Measurements from ENCODE around the gene SYTL1. TPM values are rescaled to one million over a fixed set of nuclear protein-coding genes. Genes with fewer than 3 reads are reported as not detected.

Gene SYTL1
- total and polyA plus RNA-seq, 7 donors, result 0.54 to 25.9 (median 2.4) TPM; not detected in 1

DNA sequence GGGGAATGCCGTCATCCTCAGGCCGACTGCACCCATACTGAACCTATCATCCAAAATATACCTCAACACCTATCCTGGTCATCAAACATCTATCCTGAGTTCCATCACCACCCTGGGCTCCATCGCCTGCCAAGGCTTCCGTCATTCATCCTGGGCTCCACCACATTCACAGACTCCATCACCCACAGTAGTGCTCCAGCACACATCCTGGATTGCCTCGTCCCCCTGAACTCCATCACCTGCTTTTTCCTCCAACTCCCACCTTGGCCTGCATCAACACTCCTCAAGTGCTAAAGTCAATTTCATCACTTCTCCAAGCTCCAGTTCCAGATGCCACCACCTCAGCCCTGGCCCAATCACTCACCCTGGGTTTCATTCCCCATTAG is 17.1 kb downstream of the SYTL1 start:
- Histone ChIP-seq H3K27me3 (no peaks in the 10 kb centered on the region), H3K9me3 (no peaks in the 10 kb centered on the region), H3K4me1 (peaks cover 0 to 22% (median 18%) of the 10 kb centered on the region in 4 donors), H3K27ac (no peak overlapping the region), H3K36me3 (peaks cover 24 to 85% (median 58%) of the 10 kb centered on the region in 4 donors), H3K4me3 (no peak overlapping the region)
- intact Hi-C loops (cut with DNase I), result loop anchor here (5.0 kb wide), 2 partner anchors 37 to 57 kb away; partner anchors contain the start of gene TMEM222
- TF ChIP-seq POLR2AphosphoS5 (IDR thresholded peaks at IDR 0.05) (no peak), POLR2A (IDR thresholded peaks at IDR 0.05) (no peak), EP300 (IDR thresholded peaks at IDR 0.05) (no peak)
- TF ChIP-seq, protein P1, sequence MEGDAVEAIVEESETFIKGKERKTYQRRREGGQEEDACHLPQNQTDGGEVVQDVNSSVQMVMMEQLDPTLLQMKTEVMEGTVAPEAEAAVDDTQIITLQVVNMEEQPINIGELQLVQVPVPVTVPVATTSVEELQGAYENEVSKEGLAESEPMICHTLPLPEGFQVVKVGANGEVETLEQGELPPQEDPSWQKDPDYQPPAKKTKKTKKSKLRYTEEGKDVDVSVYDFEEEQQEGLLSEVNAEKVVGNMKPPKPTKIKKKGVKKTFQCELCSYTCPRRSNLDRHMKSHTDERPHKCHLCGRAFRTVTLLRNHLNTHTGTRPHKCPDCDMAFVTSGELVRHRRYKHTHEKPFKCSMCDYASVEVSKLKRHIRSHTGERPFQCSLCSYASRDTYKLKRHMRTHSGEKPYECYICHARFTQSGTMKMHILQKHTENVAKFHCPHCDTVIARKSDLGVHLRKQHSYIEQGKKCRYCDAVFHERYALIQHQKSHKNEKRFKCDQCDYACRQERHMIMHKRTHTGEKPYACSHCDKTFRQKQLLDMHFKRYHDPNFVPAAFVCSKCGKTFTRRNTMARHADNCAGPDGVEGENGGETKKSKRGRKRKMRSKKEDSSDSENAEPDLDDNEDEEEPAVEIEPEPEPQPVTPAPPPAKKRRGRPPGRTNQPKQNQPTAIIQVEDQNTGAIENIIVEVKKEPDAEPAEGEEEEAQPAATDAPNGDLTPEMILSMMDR (IDR thresholded peaks at IDR 0.05), result no peak
- DNase-seq, result no peak
- WGBS, 2 donors, result 97% methylated on average over 5 of the region's 5 CpGs

DNA sequence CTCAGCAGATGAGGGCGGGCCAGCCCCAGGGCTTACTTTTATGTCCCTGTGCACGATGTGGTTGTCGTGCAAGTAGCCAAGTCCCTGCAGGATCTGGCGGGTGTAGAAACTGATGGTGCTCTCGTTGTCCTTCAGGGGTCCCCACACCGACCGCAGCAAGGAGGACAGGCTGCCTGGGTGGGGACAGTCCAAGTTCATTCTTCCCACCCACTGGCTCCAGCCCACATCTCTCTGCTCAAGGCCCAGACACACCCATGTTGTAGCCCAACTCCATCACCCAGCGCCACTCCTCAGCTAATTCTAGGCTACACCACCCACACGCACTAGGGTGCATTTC is 18.0 kb downstream of the SYTL1 start:
- intact Hi-C loops (cut with DNase I), result loop anchor here (5.0 kb wide), 2 partner anchors 37 to 57 kb away; partner anchors contain the start of gene TMEM222
- WGBS, 2 donors, result 62 to 68% methylated on average over 9 of the region's 9 CpGs
- H3K36me3 ChIP-seq, result peaks cover 24 to 89% (median 58%) of the 10 kb centered on the region in 4 donors

DNA sequence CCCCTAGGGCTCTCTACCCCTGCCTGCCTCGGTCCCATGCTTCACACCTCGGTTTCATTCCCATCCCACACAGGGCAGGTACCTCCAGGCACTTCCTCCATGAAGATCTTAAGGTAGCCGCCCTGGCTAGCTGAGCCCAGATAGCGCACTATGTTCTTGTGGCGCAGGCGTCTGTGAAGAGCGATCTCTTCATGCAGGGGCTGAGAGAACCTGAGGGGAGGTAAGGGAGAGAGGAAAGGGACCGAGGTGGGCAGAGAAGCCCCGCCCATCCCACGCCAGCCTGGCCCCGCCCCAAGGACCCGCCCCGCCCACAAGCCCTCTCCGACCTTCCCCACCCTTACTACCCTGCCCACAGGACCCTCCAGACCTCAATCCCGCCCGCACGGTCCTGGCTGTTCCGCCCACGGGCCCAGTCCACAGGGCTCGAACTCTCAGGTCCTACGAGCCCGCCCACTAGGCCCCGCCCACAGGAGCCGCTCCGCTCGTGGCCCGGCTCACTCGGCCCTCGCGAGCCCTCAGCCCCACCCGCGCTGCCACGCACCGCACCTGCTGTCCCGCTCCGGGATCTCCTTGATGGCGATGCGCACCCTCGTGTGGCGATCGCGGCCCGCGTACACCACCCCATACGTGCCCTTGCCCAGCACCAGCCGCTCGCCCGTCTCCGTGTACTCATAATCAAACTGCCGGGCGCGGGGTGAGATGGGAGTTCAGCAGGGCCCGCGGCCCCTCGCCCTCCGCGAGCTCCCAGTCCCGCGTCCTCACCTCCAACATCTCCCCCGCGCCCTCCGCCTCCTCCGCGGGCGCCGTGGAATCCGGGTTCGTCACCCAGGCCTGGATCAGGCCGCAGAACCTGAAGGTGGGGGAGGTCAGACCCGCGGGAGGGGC is 18.6 kb downstream of the SYTL1 start:
- WGBS, 2 donors, result 30 to 46% methylated on average over 71 of the region's 71 CpGs
- peak overlapping the region in 3 of 4 donors; percentile 28 to 45 (median 40) for H3K4me3 ChIP-seq
- no peak for TF ChIP-seq POLR2AphosphoS5 (IDR thresholded peaks at IDR 0.05)
- TF ChIP-seq, protein P1 (IDR thresholded peaks at IDR 0.05), result no peak
- no peak for TF ChIP-seq EP300 (IDR thresholded peaks at IDR 0.05)
- TF ChIP-seq POLR2A (IDR thresholded peaks at IDR 0.05), result no peak
- no peaks in the 10 kb centered on the region for H3K9me3 ChIP-seq
- peaks cover 0 to 36% (median 30%) of the 10 kb centered on the region in 4 donors for H3K4me1 ChIP-seq
- no peak for DNase-seq
- peaks cover 24 to 83% (median 53%) of the 10 kb centered on the region in 4 donors for H3K36me3 ChIP-seq
- no peaks in the 10 kb centered on the region for H3K27me3 ChIP-seq
- intact Hi-C loops (cut with DNase I), result no loop called here
- H3K27ac ChIP-seq, result no peak overlapping the region

More for the DNA sequence above, 18.0 kb downstream of the SYTL1 start:
- TF ChIP-seq POLR2AphosphoS5 (IDR thresholded peaks at IDR 0.05), result no peak
- no peak for TF ChIP-seq EP300 (IDR thresholded peaks at IDR 0.05)
- TF ChIP-seq POLR2A (IDR thresholded peaks at IDR 0.05), result no peak
- TF ChIP-seq, protein P1 (IDR thresholded peaks at IDR 0.05), result no peak
- H3K27ac ChIP-seq, result no peak overlapping the region
- H3K27me3 ChIP-seq, result no peaks in the 10 kb centered on the region
- H3K9me3 ChIP-seq, result no peaks in the 10 kb centered on the region
- DNase-seq, result no peak
- H3K4me1 ChIP-seq, result peaks cover 0 to 31% (median 25%) of the 10 kb centered on the region in 4 donors
- H3K4me3 ChIP-seq, result no peak overlapping the region

DNA sequence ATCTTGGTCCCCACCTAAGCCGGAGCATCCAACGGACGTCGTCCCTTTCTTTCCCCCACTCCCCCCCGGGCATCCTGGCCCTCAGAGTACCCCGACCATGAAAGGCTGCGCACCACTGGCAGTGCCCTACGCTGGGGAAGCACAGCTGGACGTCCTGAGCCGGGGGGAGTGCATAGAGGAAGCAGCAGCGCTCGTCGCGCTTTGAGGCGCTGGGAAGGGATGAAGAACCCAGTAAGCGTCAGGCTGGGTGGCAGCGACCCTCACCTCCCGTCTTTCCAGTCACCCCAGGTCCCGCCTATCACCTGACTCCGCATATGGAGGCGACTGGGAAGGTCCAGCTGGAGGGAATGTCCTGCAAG is 19.2 kb downstream of the SYTL1 start:
- intact Hi-C loops (cut with DNase I), result no loop called here
- Histone ChIP-seq H3K36me3 (peaks cover 22 to 77% (median 47%) of the 10 kb centered on the region in 4 donors), H3K4me1 (peaks cover 0 to 36% (median 30%) of the 10 kb centered on the region in 4 donors)

More for the DNA sequence above, 19.2 kb downstream of the SYTL1 start:
- no peak for TF ChIP-seq EP300 (IDR thresholded peaks at IDR 0.05)
- TF ChIP-seq, protein P1 (IDR thresholded peaks at IDR 0.05), result no peak
- no peak for TF ChIP-seq POLR2AphosphoS5 (IDR thresholded peaks at IDR 0.05)
- no peak for TF ChIP-seq POLR2A (IDR thresholded peaks at IDR 0.05)
- no peaks in the 10 kb centered on the region for H3K9me3 ChIP-seq
- H3K27me3 ChIP-seq, result no peaks in the 10 kb centered on the region
- no peak for DNase-seq
- no peak overlapping the region for H3K27ac ChIP-seq
- WGBS, 2 donors, result 83 to 90% methylated on average over 21 of the region's 21 CpGs
- H3K4me3 ChIP-seq, result peak overlapping the region in 1 of 4 donors; percentile 45
